HUDEP-2 (cell line): ENCODE results near the gene LMX1B.
A peak's percentile ranks its signal among the peaks of the same experiment; 100 is the strongest.
"Not testable (repeated sequence)": the region's sequence is repeated elsewhere in the genome, so short reads cannot be mapped to it uniquely, and the experiment has no call there.

ENCODE experiments used
- DNase-seq, 76 experiments: peaks; one replicate each; lab custom pipeline; 2025; ENCODE audit not compliant: unreplicated experiment in 76 of 76; lab: John Stamatoyannopoulos, UW

Gene LMX1B

DNA sequence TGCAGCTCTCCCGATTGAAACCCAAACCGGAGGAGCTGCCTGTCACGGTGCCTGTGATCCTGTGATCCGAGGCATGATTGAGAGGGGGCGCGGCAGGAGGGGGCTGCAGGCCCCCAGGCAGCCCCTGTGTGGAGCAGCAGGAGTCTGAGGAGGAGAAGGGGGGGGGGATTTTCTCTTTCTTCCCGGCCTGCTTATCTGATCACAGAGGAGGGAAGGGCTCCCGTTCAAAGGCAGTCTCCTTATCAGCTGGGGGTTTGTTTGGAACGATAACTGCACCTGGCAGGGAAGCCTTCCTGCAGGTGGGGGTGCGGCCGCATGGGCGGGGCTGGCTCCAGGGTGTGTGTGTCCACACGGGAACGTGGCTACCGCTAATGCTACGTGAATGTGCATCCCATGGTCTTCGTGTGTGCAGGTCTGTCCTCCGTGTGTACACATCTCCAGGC lies 38.4 kb downstream of the LMX1B start:
- DNase-seq = no peak

DNA sequence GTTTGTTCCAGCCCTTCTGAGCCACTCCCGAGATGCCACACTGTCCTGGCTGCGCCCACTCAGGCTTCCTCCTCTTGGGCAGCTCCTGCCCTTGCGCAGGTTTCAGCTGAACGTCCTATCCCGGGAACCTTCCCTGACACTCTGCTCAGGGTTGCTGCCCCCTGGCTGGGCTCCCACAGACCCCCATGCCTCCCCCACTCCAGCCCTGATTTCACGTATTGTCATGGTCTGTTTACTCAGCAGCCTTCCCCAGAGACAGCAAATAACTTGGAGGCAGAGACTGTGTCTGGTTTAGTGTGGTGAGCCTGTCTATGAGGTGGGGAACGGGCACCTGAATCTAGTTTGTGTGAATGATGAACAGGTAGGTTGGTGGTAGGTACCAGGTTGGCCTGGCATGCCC lies 40.4 kb downstream of the LMX1B start:
- no peak for DNase-seq

DNA sequence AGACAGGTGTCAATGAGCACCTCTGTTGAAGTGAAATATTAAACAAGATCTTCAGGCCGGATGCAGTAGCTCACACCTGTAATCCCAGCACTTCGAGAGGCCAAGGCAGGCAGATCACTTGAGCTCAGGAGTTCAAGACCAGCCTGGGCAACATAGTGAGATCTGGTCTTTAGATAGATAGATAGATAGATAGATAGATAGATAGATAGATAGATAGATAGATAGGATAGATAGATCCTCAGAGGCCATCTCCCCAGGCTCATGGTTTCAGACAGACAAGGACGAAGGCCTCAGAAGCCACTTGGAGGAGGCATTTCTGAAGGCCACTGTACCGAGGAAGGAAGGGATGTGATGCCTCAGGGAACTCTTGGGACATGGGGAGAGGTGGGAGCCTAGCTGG lies 42.5 kb downstream of the LMX1B start:
- not testable (repeated sequence) for DNase-seq

DNA sequence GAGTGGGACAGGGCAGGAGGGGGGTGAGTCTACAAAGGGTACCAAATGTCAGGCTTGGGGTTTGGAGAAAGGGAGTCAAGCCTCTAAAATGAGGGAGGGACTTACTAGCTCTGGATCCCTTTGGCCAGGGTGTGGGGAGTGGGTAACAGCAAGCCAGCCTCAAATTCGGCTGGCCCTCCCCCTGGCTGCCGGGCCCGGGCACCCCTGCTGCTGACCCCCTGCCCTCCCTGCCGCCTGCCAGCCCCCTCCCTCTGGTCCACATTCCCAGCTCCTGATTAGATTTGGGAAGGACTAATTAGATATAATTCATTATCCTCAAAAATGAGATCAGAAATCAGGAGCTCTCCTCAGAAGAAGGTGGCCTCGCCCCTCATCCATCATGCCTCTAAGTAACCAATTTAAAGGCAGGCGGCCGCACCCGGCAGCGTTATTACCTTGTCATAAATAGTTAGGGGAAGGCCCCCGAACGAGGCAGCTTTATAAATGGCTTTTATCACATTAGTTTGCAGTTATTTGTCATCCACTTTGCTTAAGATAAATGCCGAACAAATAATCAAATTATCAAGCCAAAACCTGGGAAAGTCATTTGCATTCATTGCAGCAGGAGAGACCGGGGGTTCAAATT lies 44.6 kb downstream of the LMX1B start:
- no peak for DNase-seq

DNA sequence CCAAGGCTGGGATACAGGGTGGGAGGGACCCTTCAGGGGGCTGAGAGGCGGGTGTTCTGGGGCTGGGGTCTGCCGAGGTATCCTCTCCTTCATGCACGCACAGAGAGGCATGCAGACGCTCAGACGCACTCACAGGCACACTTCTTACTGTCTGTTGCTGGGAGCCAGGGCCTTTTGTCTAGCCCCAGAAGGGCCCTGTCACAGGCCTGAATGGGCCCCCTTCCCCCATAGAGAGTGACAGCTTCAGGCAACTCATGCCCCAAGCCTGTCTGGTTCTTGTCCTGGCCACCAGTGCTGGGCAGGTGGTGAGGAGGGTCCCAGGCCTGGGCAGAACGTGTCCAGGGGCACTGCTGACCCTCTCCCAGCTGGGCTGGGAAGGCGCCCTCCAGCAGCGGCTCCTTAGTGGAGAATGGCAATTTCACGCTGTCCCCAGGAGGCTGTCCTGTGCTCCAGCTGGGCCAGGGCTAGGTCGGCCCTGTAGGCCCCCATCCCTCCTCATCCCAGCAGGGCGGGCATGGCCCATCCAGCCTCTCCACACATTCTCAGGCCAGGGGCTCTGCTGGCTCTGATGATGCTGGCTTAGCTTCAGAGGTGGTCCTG lies 45.3 kb downstream of the LMX1B start:
- no peak for DNase-seq

DNA sequence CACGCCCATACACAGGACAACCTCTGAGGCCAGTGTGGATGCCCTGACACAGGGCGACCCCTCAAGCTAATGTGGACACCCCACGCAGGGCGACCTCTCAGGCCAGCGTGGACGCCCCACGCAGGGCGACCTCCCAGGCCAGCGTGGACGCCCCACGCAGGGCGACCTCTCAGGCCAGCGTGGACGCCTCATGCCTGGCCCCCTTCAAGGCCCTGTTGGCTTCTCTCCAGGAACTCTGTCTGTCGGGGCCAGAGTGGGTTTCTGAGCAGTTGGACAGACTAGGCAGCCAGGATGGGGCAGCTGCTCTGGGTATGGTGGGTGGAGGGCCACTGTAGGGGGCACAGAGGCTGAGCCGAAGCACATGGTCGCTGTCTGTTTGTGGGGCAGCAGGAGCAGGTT lies 47.4 kb downstream of the LMX1B start:
- DNase-seq = no peak

DNA sequence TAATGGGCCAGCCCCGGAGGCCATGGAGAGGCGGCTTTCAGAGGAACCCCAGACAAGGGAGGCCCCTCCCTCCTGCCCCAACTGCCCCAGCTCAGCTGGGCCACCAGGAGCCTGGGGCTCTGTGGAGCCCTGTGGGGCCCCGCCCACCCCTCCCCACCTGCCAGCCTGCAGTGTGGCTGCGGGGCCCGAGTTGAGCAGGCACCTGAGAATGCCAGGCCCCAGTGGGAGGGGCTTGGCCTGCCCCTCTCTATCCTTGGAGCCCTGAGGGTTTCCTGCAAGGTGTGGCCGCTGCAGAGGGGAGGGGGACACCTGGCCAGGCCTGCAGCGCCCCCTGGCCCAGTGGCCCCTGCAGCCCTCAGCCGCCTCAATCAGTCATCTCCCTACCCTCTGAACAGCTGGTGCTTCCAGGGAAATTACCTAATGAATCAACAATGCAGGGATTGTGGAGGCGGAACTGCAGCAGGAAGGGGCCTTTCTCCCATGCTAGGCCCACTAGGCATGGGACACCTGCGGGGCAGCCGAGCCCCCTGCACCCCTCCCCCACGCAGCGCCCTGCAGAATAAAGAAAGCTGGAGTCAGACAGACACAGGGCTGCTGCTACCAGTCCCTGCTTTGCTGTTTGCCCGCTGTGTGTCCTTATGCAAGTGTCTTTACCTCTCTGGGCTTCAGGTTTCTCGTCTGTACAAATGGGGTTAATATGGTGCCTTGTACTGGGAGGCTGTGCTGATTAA lies 48.0 kb downstream of the LMX1B start:
- no peak for DNase-seq

DNA sequence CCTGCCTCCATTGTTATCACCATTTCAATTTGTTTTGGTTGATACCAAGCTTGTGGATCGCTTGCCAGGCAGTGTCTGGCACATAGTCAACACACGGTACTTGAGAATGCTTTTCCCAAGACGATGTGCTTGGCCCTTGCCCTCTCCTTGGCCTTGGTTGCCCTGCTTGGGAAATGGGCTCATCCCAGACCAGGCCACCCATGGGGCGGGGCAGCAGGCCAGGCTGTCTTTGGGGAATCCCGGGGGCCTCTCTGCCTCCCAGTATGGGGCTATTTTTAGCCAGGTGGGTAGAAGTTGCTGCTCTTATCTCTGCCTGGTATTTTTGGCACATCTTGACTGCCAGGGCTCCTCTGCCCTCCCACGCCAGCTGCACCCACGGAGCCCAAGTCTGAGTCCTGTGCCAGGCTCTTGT lies 49.9 kb downstream of the LMX1B start:
- peak in 8 of 76 experiments; percentile 1 to 40 (median 10) for DNase-seq

DNA sequence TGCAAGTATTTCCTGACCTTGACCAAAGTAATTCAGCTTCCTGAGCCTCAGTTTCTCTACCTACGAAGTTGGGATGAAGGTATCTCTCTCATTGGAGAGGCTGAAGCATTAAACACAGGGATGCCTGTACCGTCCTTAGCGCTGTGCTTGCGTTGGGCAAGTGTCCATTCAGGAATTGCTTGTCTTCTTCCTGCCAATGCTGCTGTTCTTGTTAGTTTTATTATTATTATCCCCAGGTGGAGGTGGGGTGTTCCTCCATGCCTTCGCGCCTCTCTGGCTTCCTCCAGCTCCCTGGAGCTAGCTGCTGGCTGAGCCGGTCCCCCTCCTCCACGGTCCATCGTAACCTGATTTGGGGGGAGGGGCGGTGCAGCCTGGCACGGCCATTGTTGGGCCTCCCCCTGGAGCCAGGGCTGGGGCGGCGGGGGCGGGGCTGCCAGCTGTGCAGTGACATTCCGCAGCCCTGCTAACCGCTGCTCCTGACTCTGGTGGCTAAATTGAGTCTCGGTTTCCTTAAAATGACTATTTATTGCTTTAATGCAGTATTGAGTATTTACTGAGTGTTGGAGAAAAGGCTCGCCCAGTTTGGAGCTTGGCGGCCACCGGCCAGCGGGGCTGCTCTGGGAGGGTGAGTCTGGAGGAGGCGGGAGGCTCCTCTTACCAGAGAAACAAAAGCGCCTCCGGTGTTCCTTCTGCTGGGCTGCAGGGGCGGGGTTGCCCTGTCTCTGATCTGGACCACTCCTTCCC lies 51.3 kb downstream of the LMX1B start:
- no peak for DNase-seq

DNA sequence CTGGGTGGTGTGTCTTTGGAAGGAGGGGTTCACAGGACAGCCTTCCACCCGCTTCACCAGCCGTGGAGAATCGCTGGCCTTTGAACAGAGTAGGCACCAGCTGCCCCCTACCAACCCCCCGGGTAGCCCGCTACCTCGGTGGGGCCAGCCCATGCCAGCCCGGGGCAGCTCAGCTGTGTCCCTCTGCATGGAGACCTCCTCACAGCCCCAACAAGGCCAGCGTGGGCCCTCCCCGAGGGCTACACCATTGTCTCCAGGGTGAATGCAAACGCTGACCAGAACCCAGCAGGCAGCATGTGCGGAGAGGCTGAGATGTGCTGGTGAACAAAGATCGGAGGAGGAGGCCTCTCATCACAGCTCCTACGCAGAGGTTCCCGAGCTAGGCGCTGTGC lies 51.9 kb downstream of the LMX1B start:
- DNase-seq = no peak

DNA sequence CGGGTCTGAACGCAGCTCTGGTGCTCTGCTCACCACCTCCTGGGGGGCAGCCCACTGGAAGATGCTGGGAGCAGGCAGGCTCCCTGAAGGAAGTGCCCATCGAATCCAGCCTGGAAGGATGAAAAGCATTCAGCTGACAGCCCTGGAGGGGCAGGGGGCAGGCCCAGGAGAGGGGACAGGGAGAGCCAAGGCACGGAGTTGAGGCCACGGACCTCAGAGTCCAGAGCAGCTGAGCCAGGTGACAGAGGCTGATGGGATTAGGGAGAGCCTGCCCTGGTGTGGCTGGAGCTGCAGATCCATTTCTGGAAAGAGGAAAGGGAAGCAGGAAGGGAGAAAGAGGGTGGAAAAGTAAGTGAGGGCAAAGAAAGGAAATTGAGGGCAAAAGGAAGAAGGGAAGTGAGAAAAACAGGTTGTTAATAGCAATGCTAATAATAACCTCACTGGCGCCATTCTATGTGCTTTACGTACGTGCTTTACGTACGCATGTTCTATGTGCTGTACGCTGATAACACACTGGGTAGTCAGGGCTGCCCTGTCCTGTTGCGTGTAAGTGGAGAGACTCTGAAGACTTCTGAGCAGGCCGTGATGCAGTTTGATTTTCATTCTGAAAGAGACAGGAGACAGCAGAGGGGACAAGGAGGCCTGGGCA lies 52.6 kb downstream of the LMX1B start:
- DNase-seq = no peak

DNA sequence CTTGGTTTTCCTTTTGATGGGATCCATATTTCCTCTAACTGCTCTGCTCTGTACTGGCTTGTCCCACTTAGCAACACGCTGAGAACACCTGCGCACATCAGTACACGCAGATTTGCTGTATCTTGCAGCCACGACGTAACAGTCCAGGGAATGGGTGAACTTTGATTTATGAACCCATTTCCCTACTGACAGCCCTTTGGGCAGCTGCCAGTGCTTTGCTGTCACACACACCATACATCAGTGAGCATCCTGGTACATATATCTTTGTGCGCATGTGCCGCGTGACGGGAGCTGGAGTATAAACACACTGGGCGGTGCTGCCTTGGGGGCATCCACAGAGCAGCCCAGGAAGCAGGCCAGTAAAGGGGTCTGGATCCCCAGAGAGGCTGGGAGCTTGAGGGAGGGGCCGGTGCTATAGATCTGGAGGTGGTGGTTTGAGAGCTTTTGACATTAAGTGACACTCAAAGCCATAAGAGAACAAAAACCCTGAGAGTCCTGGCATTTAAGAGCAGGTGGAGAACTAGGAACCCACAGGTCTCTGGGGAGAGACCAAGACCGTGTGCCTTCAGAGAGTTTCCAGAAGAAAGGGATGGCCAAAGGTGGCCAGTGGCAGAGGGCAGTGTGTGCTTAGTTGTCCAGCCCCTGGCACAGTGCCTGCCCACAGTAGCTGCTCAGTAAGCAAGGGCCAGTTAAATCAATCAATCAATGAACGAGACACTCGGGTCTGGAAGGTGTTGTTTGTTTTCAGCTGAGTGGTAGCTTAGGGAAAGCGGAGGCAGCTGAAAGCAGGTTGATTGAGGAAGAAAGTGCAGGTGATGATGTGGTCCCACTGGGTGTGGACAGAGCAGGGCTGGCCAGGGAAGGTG lies 53.7 kb downstream of the LMX1B start:
- no peak for DNase-seq

DNA sequence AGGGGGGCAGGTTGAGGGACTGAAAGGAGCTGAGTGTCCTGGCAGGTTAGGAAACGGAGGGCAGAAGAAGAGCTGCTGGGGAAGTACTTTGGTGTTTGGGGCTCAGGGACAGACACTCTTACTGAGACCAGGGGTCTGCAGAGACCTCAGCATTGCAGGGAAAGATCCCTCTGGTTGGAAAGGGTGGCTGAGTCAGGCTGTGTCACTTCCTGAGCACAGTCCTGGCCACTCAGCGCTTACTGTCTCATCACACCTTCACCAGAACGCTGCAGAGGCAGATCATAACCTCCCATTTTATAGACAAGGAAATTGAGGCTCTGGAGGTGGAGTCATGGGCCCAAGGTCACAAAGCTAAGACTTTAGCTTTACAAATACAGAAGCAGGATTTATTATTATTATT lies 54.3 kb downstream of the LMX1B start:
- DNase-seq = no peak

DNA sequence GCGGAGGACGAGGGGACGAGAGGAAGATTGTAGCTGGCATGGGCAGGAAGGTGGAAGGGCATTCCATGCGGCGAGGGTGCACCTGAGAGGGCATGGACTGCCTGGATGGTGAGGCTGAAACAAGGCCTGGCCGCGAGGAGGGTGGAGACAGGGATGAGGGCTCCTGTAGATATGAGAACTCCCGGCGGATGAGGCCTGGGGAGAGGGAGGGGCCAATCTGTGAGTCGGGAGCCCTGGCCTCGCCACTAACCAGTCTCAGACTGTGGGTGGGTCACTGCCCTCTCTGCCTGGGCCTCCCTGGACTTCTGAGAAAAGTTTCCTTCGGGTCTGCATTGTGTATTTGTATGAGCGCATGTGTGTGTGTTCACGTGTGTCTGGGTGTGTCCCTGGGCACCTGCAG lies 55.4 kb downstream of the LMX1B start:
- DNase-seq = no peak

DNA sequence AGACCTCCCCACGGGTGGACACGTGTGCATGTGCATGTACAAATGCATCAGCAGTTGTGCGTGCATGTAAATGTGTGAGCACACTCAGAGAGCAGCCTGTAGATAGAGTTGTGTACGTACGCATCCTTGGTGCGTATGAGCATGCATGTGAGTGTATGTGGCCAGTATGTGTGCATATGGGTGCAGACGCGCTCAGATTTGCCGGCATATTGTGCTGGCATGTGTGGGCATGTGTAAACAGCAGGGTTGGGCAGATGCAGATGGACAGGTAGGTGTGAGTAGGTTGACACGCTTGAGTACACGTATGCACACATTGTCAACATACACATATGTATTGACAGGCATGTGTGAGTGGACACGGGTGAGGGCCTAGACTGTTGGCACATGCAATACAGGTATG lies 56.5 kb downstream of the LMX1B start:
- DNase-seq = no peak

DNA sequence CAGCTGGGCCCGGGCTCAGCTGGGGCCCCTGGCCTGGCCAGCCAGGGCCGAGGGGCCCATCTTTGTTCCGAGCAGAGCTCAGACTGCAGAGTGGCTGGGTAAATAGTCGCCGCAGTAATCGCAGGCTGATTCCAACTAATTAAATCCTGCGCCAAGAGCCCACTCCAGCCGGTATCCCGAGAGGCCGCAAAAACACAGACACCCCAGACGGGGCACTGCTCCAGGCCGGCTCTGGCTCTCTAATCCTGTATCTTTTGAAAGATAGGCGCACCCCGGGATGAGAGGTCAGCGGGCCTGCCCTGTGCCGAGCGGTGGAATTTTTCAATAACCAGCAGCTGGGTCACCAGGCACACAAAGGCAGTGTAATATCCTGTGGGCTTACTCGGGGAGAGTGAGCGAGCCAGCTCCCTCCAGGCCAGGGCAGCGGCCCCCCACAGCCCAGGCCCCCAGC lies 57.7 kb downstream of the LMX1B start:
- no peak for DNase-seq

DNA sequence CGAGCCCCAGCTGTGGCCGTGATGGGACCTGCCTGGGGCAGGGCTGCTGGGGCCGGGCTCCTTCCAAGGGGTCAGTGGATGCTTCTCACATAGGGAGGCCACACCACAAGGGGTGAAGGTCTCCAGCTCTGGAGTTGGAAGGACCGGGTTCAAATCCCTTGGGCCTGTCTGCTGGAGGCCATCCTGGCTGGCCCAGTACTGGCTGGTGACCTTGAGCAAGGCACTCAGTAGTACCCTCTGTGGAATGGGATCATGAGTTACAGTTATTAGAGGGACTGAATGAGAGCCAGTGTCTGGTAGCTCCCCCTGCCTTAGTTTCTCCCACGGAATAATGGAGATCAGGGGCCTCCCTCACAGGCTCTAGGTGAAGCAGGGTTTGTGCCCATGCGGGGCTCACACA lies 58.3 kb downstream of the LMX1B start:
- DNase-seq = no peak

DNA sequence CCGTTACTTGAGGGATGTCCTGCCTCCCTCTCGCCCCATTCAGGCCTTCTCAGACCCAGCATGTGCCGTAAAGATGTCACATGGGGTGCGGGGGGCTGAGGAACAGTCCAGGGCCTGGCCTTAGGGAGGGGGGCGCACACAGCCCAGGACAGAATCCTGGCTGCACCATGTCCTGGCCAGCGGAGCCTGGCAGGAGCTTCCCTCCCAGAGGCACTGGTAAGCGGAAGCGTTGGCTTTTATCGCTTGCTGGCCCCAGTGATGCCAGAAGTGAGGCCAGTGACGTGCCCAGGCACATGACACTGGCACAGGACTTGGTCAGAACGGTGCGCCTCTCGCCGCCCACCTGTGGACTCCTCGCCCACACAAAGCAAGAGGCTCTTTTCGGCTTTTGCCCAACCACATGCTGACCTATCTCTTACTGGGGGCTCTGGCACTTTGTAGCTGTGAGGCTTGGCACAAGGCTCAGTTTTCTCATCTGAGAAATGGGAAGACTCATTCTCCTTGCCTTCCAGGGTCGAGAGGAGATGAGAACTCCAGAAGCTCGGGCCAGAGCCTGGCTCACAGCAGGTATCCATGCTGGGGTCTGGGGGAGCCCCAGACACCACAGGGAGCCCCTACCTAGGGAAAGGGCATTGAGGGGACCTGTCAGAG lies 59.0 kb downstream of the LMX1B start:
- DNase-seq = no peak

DNA sequence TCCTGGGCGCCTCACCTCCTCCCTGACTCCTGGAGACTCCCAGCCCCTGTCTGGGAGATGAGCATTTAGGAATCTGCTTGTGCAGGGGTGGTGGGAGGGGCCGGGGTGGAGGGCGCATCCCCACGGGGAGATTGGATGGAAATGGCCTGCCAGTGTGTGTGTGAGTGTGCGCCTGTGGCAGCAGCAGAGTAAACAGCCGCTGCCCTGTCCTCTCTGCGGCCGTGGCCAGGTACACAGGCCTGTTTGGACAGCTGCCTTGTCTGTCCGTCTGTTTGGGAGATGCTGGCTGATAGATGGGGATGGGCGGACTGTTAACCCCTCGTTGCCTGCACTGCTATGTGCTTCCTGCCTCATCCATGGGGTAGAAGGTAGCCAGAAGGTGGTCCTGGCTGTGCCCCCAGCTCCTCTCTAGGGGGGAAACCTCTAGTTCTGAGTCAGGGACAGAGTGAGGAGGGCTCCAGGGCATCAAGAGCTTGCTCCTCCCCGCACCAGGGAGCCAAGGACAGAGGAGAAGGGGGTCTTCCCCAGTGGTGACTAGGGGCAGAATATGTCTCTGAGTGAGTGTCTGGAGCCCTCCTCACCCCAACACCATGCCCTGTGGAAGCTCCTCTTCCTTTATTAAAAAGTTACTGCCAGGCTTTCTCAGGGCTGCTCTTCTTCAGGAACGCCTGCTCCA lies 60.1 kb downstream of the LMX1B start:
- no peak for DNase-seq
